ENCODE measurements around the gene RANBP3L.

The RANBP3L gene

GRCh38 chr5:36281626-36282025 lies 20.1 kb downstream of the RANBP3L start:
- TF ChIP-seq TAF1 (IDR thresholded peaks at IDR 0.05; ENCODE audit: borderline replicate concordance, insufficient read depth, low read length) (no peak), FOXP2 (optimal IDR thresholded peaks at IDR 0.05; ENCODE audit: borderline replicate concordance, extremely low read depth, extremely low read length, insufficient read depth) (no peak), SIN3A (IDR thresholded peaks at IDR 0.05; ENCODE audit: borderline replicate concordance, insufficient read depth, low read length) (no peak), REST (IDR thresholded peaks at IDR 0.05; ENCODE audit: insufficient read depth in 1 of 2, low read depth in 2 of 2, low read length in 2 of 2) (no peak), POLR2AphosphoS5 (IDR thresholded peaks at IDR 0.05; ENCODE audit: low read depth, low read length) (no peak)

- TF ChIP-seq TAF1 (IDR thresholded peaks at IDR 0.05; ENCODE audit: borderline replicate concordance, insufficient read depth, low read length) = no peak
- TF ChIP-seq POLR2AphosphoS5 (IDR thresholded peaks at IDR 0.05; ENCODE audit: low read depth, low read length) = no peak
- no peak for TF ChIP-seq SIN3A (IDR thresholded peaks at IDR 0.05; ENCODE audit: borderline replicate concordance, insufficient read depth, low read length)
- no peak for TF ChIP-seq REST (IDR thresholded peaks at IDR 0.05; ENCODE audit: insufficient read depth in 1 of 2, low read depth in 2 of 2, low read length in 2 of 2)
- no peak for TF ChIP-seq FOXP2 (optimal IDR thresholded peaks at IDR 0.05; ENCODE audit: borderline replicate concordance, extremely low read depth, extremely low read length, insufficient read depth)
Measured at GRCh38 chr5:36279054-36279698, 22.5 kb downstream of the RANBP3L start.

- no peak for TF ChIP-seq REST (IDR thresholded peaks at IDR 0.05; ENCODE audit: insufficient read depth in 1 of 2, low read depth in 2 of 2, low read length in 2 of 2)
Measured at GRCh38 chr5:36277521-36278176, 24.1 kb downstream of the RANBP3L start.

GRCh38 chr5:36276864-36277263 lies 24.8 kb downstream of the RANBP3L start:
- TF ChIP-seq REST (IDR thresholded peaks at IDR 0.05; ENCODE audit: insufficient read depth in 1 of 2, low read depth in 2 of 2, low read length in 2 of 2) = no peak
- no peak for TF ChIP-seq SIN3A (IDR thresholded peaks at IDR 0.05; ENCODE audit: borderline replicate concordance, insufficient read depth, low read length)
- TF ChIP-seq TAF1 (IDR thresholded peaks at IDR 0.05; ENCODE audit: borderline replicate concordance, insufficient read depth, low read length) = no peak

All from PFSK-1 (cell line).